DOHH2 (cell line): ENCODE results near the gene SVIL.

Experiments
- CTCF ChIP-seq: fragments of 200-600 bp; sonication (generic); IDR thresholded peaks from one replicate; pipeline ENCODE4 v1.5.1; 2014; ENCODE audit warnings: antibody characterized with exemption, mild to moderate bottlenecking, low read depth, low read length; ENCODE audit not compliant: poor library complexity, severe bottlenecking
- EZH2phosphoT487 ChIP-seq: fragments of 200-600 bp; sonication (generic); IDR thresholded peaks from 2 replicates; pipeline ENCODE4 v1.6.1; 2017; ENCODE audit warnings: borderline replicate concordance, mild to moderate bottlenecking, antibody characterized with exemption, low read length, moderate library complexity, mixed read lengths

GRCh38 chr10:29669149-29669548, 34.4 kb upstream of the SVIL start:
- TF ChIP-seq CTCF = no peak
- TF ChIP-seq EZH2phosphoT487 = no peak
